GM10266 (cell line): ENCODE results near the gene IL17A.

Source experiments
- DNase-seq: peaks from one replicate; pipeline ENCODE4 v3.0.0; 2012; ENCODE audit errors: extremely low spot score
- TF ChIP-seq, protein P1 (sequence below): IDR thresholded peaks from 2 replicates; pipeline ENCODE4 v1.5.1; 2012; ENCODE audit warnings: mild to moderate bottlenecking, low read depth; ENCODE audit not compliant: control insufficient read depth, insufficient read depth; ENCODE audit errors: missing control alignments

IL17A gene

DNA sequence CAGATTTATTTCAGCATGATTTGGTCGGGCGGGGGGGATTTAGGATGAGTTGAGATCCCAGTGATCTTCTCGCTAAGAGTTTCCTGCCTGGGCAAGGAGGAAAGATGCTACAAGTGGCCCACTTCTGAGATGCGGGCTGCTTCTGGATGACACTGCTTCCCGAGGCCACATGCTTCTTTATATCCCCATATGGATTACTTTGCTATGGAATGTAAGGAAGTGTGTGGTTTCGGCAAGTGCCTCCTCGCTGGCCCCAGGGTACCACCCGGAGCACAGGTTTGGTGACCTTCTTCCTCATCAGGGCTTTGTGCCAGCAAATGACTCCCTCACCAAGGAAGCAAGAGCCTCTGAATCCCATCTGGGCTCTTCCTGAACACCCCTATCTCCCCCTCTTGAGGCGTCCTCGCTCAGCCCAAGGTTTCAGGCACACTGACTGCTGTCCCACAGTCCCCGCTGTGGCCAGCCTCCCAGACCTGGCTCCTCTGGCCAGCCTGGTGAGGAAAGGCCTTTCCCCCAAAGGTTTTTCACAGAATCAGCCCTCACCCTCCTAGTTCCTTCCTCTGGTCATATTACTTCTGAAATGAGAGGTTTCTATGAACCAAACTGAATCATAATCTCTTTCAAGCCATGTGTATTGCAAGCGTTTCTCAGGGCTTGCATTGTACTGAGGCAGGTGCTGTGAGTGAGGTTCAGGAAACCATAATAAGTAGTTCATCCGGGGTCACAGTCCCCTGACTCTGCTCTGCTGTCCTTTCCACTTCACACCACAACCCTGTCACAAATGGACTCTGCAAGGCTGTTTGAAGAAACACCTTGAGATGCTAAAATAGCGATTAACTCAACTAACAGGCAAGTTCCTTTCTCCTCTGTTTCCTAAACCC is 41.7 kb upstream of the IL17A start:
- TF ChIP-seq, protein P1, sequence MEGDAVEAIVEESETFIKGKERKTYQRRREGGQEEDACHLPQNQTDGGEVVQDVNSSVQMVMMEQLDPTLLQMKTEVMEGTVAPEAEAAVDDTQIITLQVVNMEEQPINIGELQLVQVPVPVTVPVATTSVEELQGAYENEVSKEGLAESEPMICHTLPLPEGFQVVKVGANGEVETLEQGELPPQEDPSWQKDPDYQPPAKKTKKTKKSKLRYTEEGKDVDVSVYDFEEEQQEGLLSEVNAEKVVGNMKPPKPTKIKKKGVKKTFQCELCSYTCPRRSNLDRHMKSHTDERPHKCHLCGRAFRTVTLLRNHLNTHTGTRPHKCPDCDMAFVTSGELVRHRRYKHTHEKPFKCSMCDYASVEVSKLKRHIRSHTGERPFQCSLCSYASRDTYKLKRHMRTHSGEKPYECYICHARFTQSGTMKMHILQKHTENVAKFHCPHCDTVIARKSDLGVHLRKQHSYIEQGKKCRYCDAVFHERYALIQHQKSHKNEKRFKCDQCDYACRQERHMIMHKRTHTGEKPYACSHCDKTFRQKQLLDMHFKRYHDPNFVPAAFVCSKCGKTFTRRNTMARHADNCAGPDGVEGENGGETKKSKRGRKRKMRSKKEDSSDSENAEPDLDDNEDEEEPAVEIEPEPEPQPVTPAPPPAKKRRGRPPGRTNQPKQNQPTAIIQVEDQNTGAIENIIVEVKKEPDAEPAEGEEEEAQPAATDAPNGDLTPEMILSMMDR = no peak
- DNase-seq = no peak

DNA sequence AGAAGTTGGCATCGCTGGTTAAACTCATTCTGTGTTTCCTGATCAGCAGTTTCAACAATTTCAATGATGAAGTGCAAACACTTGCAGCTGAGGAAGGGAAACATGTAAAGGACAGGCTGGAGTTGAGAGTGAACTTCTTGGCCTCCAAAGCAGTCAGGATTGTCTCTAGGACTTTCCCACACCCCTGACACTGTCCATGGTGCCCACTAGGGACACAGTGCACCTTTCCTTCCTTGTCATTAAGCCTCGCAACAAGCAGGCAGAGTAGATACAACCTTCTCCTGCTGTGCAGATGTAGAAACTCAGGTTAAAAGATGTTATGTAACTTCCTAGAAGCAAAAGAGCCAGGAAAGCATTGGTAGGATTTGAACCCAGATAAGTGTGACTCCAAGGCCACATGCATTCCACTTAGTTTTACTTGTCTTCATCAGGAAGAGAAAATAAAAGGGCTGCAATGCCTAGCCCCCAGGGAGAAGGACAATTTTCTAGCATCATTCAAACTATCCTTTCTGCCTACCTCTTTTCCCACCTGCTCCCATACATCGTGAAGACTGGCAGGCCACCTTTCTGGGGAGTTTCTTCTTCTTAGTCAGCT is 39.2 kb upstream of the IL17A start:
- DNase-seq = no peak
- TF ChIP-seq, protein P1 = no peak

DNA sequence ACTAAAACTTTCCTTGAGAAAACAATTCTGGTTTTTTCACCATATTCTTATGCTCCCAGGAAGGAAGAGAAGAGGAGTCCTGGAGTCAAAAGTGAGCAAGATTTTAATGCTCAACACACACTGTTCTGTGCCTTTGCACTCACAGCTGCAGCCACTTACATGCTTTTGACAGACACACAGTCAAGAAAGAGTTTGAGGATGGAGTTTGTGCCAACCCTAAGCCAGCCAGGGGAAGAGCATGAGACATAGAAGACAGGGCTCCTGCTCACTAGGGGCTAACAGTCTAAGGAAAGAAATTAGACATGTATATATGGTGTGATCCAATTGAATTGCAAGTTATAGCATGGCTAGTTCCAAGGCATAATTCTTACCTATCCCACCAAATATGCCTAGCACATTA is 37.1 kb upstream of the IL17A start:
- DNase-seq = no peak
- TF ChIP-seq, protein P1 = no peak

DNA sequence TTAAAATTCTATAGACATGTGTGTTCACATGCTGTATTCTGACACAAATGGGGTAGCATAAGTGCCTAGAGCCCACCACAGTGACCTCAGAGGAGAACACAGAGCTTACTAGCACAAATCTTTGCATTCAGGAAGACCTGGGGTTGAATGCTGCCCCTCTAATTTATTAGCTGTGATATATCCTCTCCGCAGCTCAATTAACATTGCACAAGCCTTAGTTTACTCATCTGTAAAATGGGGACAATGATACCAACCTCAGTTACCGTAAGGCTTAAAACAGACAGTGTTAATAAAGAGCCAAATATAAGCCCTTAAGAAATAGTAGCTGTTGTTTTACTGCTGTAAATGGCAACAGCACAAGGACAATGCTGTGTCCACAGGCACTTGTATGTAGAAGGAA is 36.2 kb upstream of the IL17A start:
- TF ChIP-seq, protein P1 = no peak
- no peak for DNase-seq

DNA sequence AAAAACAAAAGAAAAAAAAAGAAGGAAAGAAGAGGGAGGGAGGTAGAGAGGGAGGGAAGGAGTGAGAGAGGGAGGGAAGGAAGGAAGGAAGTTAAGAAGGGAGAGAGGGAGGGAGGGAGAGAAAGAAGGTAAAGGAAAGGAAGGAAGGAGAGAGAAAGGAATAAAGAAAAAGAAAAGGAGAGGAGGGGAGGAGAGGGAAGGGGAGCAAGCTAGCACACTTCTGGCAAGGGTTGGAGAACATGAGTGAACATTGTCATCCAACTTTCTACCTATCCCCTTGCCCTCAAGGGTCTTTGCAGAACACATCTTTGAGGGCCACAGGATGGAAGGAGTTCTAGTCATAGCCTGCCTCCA is 34.1 kb upstream of the IL17A start:
- DNase-seq = no peak
- TF ChIP-seq, protein P1 = no peak

DNA sequence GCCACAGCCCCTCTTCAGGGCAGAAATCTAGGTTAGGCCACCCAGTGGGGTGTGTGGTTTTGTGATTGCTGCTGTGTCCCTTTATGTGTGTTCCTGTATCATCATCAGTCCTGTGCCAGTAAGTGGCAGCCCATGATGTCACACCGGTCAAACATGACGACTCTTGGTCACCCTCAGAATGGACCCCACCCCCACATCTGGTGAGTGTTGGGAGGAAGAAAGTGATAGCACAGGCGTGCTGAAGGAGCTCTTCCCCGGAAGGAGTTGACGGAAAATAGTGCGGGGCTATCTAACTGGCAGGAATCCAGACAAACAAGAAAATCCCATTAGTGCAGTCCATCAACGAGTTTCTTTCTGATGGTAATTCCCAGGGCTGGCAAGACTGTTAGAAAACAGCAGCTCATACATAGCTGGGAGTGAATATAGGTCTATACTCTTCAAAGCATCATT is 33.4 kb upstream of the IL17A start:
- DNase-seq = no peak
- TF ChIP-seq, protein P1 = no peak

DNA sequence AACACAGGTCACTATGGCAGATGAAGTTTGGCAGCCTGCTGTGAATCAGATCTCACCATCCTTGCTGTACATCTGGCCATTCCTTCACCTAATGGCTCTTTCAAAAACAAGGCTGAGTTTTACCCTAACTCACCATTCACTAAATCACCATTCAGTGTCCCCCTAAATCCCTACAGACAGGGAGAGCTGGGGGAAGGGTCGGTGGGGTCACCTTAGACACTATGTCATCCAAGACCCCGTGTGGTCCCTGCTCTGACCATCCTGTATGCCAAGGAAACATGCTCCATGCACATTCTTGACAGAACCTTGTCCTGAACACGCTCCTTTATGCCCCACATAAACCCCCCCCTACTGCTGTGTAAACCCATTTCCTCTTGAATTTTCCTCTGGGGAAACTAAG is 31.8 kb upstream of the IL17A start:
- no peak for DNase-seq
- TF ChIP-seq, protein P1 = no peak
